ENCODE data around the gene UBQLNL.

The UBQLNL gene

DNA sequence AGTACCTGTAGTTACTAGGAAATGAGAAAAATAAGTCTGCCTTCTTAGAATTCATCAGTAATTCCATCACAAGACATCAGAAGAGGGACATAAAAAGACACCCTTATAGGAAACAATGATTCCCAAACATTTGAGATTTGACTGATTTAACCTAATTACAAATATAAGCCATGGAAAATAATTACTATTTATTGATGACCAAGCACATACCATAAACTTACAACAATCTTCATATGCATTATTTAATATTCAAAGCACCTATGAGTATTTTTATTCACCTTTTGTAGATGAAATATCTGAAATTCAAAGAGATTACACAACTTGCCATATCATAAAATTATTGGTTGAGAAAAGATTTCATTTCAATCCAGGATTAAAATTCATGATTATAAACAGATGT lies 42.6 kb downstream of the UBQLNL start:
- no peaks in the 10 kb centered on the region for H3K9me3 ChIP-seq (ENCODE audit: control insufficient read depth, insufficient read depth, low read depth, low read length)
- no peaks in the 10 kb centered on the region for H3K4me1 ChIP-seq (ENCODE audit: control insufficient read depth, insufficient read depth, low read length)
- H3K36me3 ChIP-seq (ENCODE audit: control insufficient read depth in 2 of 2, insufficient read depth in 1 of 2, low read length in 2 of 2): no peaks in the 10 kb centered on the region
- CTCF ChIA-PET: no interaction called here
- POLR2A ChIA-PET: no interaction called here
- H3K27ac ChIP-seq (ENCODE audit: extremely low read depth, low read depth, low read length): no peak overlapping the region
- TF ChIP-seq ZNF302 (tag by site-specific recombination; IDR thresholded peaks at IDR 0.05; ENCODE audit: low read depth) (no peak), EGR2 (tag by site-specific recombination; IDR thresholded peaks at IDR 0.05; ENCODE audit: low read depth) (no peak), TRIM28 (IDR thresholded peaks at IDR 0.05; ENCODE audit: borderline replicate concordance, low read length) (no peak), ZNF48 (tag by site-specific recombination; IDR thresholded peaks at IDR 0.05) (no peak), ZNF658 (tag by site-specific recombination; IDR thresholded peaks at IDR 0.05) (no peak), OVOL3 (tag by site-specific recombination; IDR thresholded peaks at IDR 0.05) (no peak), ZBTB21 (tag by site-specific recombination; IDR thresholded peaks at IDR 0.05) (no peak), ZNF112 (tag by site-specific recombination; IDR thresholded peaks at IDR 0.05) (no peak), HOXA7 (CRISPR knock-in tag; IDR thresholded peaks at IDR 0.05; ENCODE audit: borderline replicate concordance) (no peak), GLI2 (tag by site-specific recombination; IDR thresholded peaks at IDR 0.05; ENCODE audit: borderline replicate concordance, low read depth) (no peak), ZFP69B (tag by site-specific recombination; IDR thresholded peaks at IDR 0.05) (no peak), ZNF518A (tag by site-specific recombination; conservative IDR thresholded peaks at IDR 0.05; ENCODE audit: low read depth) (no peak)
- TF ChIP-seq, protein P1, sequence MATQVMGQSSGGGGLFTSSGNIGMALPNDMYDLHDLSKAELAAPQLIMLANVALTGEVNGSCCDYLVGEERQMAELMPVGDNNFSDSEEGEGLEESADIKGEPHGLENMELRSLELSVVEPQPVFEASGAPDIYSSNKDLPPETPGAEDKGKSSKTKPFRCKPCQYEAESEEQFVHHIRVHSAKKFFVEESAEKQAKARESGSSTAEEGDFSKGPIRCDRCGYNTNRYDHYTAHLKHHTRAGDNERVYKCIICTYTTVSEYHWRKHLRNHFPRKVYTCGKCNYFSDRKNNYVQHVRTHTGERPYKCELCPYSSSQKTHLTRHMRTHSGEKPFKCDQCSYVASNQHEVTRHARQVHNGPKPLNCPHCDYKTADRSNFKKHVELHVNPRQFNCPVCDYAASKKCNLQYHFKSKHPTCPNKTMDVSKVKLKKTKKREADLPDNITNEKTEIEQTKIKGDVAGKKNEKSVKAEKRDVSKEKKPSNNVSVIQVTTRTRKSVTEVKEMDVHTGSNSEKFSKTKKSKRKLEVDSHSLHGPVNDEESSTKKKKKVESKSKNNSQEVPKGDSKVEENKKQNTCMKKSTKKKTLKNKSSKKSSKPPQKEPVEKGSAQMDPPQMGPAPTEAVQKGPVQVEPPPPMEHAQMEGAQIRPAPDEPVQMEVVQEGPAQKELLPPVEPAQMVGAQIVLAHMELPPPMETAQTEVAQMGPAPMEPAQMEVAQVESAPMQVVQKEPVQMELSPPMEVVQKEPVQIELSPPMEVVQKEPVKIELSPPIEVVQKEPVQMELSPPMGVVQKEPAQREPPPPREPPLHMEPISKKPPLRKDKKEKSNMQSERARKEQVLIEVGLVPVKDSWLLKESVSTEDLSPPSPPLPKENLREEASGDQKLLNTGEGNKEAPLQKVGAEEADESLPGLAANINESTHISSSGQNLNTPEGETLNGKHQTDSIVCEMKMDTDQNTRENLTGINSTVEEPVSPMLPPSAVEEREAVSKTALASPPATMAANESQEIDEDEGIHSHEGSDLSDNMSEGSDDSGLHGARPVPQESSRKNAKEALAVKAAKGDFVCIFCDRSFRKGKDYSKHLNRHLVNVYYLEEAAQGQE (tag by site-specific recombination; IDR thresholded peaks at IDR 0.05): no peak
- TF ChIP-seq, protein P2, sequence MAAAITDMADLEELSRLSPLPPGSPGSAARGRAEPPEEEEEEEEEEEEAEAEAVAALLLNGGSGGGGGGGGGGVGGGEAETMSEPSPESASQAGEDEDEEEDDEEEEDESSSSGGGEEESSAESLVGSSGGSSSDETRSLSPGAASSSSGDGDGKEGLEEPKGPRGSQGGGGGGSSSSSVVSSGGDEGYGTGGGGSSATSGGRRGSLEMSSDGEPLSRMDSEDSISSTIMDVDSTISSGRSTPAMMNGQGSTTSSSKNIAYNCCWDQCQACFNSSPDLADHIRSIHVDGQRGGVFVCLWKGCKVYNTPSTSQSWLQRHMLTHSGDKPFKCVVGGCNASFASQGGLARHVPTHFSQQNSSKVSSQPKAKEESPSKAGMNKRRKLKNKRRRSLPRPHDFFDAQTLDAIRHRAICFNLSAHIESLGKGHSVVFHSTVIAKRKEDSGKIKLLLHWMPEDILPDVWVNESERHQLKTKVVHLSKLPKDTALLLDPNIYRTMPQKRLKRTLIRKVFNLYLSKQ (tag by site-specific recombination; IDR thresholded peaks at IDR 0.05; ENCODE audit: borderline replicate concordance): no peak
- TF ChIP-seq, protein P3, sequence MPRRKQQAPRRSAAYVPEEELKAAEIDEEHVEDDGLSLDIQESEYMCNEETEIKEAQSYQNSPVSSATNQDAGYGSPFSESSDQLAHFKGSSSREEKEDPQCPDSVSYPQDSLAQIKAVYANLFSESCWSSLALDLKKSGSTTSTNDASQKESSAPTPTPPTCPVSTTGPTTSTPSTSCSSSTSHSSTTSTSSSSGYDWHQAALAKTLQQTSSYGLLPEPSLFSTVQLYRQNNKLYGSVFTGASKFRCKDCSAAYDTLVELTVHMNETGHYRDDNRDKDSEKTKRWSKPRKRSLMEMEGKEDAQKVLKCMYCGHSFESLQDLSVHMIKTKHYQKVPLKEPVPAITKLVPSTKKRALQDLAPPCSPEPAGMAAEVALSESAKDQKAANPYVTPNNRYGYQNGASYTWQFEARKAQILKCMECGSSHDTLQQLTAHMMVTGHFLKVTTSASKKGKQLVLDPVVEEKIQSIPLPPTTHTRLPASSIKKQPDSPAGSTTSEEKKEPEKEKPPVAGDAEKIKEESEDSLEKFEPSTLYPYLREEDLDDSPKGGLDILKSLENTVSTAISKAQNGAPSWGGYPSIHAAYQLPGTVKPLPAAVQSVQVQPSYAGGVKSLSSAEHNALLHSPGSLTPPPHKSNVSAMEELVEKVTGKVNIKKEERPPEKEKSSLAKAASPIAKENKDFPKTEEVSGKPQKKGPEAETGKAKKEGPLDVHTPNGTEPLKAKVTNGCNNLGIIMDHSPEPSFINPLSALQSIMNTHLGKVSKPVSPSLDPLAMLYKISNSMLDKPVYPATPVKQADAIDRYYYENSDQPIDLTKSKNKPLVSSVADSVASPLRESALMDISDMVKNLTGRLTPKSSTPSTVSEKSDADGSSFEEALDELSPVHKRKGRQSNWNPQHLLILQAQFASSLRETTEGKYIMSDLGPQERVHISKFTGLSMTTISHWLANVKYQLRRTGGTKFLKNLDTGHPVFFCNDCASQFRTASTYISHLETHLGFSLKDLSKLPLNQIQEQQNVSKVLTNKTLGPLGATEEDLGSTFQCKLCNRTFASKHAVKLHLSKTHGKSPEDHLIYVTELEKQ (tag by site-specific recombination; IDR thresholded peaks at IDR 0.05; ENCODE audit: borderline replicate concordance): no peak
- TF ChIP-seq, protein P4, sequence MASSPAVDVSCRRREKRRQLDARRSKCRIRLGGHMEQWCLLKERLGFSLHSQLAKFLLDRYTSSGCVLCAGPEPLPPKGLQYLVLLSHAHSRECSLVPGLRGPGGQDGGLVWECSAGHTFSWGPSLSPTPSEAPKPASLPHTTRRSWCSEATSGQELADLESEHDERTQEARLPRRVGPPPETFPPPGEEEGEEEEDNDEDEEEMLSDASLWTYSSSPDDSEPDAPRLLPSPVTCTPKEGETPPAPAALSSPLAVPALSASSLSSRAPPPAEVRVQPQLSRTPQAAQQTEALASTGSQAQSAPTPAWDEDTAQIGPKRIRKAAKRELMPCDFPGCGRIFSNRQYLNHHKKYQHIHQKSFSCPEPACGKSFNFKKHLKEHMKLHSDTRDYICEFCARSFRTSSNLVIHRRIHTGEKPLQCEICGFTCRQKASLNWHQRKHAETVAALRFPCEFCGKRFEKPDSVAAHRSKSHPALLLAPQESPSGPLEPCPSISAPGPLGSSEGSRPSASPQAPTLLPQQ (tag by site-specific recombination; IDR thresholded peaks at IDR 0.05): no peak
- TF ChIP-seq, protein P5, sequence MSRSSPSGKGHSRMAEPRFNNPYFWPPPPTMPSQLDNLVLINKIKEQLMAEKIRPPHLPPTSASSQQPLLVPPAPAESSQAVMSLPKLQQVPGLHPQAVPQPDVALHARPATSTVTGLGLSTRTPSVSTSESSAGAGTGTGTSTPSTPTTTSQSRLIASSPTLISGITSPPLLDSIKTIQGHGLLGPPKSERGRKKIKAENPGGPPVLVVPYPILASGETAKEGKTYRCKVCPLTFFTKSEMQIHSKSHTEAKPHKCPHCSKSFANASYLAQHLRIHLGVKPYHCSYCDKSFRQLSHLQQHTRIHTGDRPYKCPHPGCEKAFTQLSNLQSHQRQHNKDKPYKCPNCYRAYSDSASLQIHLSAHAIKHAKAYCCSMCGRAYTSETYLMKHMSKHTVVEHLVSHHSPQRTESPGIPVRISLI (tag by site-specific recombination; IDR thresholded peaks at IDR 0.05): no peak
- TF ChIP-seq, protein P6, sequence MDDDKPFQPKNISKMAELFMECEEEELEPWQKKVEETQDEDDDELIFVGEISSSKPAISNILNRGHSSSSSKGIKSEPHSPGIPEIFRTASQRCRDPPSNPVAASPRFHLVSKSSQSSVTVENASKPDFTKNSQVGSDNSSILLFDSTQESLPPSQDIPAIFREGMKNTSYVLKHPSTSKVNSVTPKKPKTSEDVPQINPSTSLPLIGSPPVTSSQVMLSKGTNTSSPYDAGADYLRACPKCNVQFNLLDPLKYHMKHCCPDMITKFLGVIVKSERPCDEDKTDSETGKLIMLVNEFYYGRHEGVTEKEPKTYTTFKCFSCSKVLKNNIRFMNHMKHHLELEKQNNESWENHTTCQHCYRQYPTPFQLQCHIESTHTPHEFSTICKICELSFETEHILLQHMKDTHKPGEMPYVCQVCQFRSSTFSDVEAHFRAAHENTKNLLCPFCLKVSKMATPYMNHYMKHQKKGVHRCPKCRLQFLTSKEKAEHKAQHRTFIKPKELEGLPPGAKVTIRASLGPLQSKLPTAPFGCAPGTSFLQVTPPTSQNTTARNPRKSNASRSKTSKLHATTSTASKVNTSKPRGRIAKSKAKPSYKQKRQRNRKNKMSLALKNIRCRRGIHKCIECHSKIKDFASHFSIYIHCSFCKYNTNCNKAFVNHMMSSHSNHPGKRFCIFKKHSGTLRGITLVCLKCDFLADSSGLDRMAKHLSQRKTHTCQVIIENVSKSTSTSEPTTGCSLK (tag by site-specific recombination; IDR thresholded peaks at IDR 0.05): no peak
- H3K4me3 ChIP-seq (ENCODE audit: low read depth, low read length): no peak overlapping the region

Data from HEK293 (cell line).